NCI-H1436 treated with DMSO at 0.1 percent for 48 hours (cell line): ENCODE data around the gene ATP8B3.

ENCODE experiments used
- DNase-seq: peaks from one replicate; lab custom pipeline; 2025; lab: John Stamatoyannopoulos, UW

Gene ATP8B3

GRCh38 chr19:1850809-1851653 is 39.0 kb upstream of the ATP8B3 start:
- no peak for DNase-seq

DNA sequence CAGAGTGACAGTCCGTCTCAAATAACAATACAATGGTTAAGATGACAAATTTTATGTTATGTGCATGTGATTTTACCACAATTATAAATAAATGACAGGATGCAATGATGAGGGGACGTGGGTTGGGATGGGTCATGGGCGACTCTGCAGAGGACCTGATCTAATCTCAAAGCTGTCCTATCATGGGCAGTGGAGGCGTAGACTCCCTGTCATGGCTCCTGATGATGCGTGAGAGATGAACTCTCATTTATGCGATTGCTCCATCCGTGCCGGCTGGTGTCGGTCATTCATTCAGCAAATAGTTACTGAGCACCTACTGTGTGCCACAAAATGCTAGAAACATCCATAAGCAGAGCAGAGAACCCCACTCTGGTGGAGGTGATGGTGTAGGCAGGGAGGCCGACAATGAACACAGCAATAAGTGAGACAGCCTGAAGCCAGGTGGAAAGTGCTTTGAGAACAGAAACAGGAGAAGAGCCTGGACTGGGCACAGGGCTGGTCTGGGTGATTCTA is 37.9 kb upstream of the ATP8B3 start:
- DNase-seq, result no peak

DNA sequence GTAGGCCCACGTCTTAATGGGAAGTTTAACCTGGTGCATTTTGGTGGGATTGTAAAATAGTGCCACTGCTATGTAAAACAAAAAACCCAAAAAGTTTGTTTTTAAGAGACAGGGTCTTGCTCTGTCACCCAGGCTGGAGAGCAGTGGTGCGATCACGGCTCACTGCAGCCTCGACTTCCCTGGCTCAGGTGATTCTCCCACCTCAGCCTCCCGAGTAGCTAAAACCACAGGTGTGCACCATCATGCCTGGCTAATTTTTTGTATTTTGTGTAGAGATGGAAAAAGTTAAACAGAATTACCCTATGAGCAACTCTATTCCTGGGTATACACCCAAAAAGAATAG is 37.0 kb upstream of the ATP8B3 start:
- no peak for DNase-seq

- peak; percentile 82 for DNase-seq
These were observed 36.5 kb upstream of the ATP8B3 start, which contains the start of gene REXO1 for GRCh38 chr19:1848399-1849131. REXO1 (minus strand) TSS chr19:1848483; CDS start chr19:1848358, 125 bp downstream.

DNA sequence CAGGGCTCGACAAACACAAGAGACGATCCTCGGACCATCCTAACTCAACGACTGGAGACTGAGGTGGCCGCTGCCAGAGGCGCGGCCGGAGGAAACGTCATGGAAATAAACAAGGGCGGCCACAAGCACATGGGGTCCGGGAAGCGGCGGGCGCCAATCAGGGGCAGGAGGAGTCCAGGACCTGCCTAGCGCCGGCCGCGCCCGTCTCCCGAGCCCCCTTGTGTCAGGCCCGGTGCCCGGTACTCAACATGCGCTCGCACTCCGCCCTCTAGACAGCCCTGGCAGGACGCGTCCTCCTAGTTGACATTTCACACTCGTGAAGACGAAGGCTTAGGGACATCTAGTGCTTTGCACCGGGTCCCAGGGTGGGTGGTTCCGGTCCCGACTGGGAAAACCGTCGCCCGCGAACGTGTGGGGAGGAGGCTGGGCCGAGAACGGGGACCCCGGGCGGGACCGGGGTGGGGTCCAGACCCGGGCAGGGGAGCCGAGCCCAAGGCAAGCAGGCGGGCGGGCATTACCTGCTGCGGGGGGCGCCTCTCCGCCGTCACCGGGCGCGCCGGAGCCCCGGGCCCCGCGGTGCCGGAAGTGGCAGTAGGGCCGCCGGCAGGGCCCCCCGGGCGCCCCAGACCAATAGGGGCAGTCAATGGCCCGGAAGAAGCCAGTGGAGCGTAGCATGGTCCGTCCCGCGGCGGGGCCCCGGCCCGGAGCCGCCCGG is 35.8 kb upstream of the ATP8B3 start:
- no peak for DNase-seq

GRCh38 chr19:1847348-1847683 is 35.2 kb upstream of the ATP8B3 start:
- DNase-seq, result no peak

DNA sequence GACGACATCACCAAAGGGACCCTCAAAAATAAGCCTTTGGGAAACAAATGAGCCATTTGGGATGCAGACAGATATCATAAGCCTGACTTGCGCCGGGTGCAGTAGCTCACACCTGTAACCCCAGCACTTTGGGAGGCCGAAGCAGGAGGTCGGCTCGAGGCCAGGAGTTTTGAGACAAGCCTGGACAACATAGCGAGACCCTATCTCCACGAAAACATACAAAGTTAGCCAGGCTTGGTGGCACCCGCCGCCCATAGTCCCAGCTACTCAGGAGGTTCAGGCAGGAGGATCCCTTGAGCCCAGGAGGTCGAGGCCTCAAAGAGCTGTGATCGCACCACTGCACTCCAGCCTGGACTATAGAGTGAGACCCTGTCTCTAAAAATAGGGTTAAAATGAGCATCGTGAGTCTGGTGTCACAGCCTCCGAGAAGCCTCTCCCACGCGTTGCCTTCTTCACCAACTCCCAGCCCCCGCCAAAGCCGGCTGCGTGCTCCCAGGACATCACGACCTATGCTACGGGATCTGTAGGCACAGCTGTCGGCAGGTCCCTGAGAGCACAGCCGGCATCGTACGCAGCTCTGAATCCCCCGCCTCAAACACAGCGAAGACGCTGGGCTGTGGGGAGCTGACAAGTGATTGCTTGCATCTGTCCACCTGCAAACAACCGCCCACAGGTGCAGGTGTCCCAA is 34.6 kb upstream of the ATP8B3 start:
- DNase-seq, result no peak

DNA sequence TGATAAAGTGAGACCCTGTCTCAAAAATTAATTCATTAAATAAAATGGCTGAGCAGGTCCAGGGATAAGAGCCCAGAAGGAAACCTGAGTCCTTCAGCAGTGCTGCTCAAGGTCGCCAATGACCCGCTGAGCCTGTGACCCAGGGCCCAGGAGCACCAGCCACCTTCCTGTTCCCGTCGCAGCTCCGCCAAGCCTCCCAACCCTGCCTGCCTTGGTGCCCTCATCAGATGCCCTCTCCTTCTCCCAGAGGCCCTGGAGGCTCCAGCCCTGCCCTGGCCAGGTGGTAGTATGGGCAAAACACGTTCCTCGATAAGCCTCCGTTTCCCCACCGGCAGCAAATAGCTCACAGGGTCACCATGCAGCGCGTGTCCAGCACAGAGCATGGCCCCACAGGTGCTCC is 33.6 kb upstream of the ATP8B3 start:
- DNase-seq, result no peak

DNA sequence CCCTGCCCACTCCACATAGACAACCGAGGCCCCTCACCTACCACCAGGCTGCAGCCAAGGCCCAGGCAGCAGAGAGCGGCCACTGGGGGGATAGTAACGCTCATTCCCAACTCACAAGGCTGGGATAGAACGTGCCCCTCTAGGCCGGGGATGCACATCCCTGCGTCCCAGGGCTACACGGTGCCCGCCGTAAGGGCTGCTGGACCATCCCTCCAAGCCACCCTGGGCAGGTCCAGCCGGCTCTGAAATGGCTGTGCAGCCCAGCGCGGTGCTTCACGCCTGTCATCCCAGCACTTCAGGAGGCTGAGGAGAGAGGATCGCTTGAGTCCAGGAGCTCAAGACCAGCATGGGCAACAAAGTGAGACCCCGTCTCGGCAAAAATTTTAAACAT is 33.0 kb upstream of the ATP8B3 start:
- no peak for DNase-seq

DNA sequence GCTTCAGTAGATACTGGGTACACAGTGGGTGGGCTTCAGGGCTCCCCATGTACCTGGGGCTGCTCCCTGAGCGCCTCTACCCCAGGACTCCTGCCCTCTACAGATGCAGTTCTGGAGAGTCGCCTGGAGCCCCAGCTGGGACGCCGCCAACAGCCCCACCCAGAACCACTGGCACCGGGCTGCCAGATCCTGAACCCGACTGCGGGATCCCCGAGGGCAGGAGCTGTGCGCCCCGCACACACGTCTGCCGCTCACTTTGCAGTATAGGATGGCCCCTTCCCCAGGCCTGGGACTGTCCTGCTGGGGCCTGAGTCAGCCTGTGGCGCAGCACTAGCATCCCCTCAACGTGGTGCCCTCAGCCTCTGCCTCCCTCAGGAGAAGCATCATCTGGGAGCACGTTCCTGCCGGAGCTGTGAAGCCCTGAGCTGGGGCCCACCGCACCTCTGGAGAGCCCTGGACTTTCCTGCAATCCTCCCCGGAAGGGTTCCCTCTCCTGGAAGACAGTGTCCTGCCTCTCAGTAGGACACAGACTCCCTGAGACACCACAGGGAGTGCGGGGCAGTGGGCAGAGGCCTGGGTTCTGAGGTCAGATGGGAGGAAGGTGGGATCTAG is 32.5 kb upstream of the ATP8B3 start:
- DNase-seq, result no peak

DNA sequence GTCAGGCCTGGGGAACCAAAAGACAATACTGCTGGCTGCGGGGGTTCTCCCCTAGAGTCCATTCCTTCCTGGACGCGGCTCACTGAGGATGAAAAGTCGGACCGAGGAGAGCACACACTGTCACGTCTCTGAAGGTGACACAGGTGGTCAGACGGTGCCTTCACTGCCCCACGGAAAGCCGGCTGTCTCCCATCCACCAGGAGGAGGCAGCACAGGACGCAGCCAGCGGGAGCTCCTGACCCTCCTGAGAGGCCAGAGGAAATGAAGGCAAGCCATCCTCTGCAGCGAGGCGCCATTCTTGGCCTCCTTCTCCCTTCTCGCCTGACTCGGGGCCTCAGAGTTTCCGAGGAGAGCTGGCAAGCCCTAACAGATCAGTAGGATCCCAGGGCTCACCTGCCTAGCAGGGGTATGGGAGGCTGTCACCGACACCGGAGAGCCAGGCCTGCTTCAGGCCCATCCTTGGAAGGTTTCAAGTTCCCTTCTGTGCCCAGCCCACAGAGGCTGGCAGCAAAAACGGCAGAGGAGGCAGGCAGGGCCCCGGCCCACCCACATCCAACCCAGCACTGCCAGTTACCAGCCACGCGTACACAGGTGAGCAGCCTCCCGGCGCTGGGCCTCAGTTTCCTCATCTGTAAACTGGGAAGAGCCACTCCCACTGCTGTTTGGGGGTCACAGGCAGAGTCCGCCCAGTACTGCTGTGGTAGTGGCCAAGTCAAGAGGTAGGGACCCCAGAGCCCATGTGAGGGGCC is 31.7 kb upstream of the ATP8B3 start:
- DNase-seq, result no peak

DNA sequence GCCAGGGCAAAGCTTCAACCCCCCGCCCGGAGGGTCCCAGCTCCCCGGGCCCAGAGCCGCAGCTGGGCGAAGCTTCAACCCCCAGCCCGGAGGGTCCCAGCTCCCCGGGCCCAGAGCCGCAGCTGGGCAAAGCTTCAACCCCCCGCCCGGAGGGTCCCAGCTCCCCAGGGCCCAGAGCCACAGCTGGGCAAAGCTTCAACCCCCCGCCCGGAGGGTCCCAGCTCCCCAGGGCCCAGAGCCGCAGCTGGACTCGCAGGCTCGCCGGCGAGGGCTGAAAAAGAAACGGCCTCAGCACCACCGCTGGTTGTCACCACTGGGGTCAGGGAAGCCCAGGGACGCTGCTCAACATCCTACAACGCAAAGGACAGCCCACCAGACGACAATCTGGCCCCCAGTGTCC is 31.0 kb upstream of the ATP8B3 start:
- DNase-seq, result no peak

DNA sequence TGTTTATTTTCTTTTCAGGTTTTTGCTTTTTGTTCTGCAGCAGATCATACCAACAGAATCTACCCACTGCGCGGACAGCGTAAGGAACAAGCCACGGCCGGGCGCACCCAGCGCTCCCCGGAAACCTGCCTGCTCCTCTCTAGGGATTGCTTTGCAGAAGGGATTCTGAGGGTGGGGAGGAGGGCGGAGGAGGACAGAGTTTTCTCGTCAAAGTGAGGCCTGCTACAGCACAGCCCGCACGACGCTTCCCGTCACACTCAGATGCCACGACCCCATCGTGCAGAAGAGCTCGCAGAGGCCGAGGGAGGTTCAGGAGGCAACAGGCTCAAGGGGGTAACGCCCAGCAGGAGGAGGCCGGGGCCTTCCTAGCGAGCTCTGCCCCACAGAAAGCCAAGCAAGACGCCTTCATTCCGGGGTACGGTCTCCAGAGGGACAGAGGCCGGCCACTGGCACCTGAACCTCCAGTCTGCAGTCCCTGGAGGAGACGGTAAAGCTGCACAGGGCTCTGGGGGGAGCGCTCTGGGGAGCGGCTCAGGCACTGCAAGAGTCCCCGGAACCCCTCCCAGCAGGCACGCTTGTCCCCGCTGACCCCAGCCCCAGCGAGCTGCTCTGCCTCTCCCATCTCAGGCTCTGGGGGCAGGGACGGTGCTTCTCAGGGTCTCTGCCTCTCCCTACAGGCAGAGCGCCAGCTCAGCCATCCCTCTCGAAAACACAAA is 29.3 kb upstream of the ATP8B3 start:
- DNase-seq, result no peak

DNA sequence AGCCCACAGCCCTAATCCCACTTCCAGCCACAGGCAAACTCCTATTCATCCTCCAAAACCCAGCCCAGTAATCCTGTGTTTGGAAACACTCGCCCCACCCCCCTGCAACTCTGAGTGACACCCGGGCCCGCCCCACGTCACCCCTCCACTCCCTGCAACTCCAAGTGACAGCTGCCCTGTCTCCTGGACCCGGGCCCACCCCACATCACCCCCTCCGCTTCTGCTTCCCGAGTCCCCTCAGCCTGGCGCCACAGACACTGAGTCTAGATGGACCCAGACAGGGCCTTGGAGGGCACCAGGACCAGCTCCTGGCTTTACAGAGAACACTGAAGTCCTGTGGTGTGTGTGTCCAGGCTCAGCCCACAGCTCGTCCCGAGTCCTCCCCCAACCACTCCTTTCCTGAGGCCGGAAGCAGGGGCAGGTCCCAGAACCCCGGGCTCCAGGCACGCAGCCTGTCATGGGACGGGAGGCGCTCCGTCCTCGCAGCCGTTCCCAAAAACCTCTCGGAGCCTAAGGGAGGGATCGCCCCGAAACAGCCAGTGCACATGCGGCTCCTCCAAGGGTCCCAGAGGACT is 28.6 kb upstream of the ATP8B3 start:
- DNase-seq, result no peak

DNA sequence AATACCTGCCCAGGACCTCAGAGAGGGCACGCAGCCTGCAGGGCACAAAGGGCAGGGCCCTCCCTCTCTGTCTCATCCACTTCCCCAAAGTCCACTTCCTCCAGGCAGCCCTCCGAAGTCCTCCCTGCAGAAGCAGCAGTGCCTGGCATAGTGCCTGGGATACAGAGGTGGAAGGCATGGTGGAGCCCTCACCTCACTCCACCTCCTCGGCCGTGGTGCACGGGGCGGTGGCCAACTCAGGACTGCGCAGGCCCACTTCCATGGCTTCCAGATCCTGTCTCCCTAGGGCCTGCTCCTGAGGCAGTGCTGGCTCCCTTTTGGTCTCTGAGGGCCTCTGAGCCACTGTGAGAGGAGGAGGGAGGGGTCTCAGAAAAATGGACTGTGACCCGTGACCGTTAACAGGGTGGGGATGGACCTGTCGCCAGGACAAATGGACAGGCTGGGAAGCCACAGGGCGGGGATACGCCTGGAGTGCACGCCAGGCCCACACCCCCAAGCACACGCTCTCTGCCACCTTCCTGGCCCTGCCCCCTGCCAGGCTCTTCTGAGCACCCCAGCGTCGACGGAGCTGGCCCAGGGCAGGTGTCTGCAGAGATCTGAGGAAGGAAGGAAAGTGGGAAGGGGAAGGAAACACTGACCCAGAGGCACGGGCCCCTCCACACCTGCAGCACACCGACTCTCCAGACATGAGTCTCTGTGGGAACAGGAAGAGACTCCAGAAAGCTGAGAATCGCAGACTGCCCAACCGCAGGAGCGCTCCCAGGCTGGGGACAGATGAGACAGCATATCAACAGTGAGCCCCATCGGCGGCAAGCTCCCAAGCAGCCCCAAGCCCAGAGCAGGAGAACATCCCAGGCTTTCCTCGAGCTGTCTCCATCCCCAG is 27.8 kb upstream of the ATP8B3 start:
- no peak for DNase-seq

DNA sequence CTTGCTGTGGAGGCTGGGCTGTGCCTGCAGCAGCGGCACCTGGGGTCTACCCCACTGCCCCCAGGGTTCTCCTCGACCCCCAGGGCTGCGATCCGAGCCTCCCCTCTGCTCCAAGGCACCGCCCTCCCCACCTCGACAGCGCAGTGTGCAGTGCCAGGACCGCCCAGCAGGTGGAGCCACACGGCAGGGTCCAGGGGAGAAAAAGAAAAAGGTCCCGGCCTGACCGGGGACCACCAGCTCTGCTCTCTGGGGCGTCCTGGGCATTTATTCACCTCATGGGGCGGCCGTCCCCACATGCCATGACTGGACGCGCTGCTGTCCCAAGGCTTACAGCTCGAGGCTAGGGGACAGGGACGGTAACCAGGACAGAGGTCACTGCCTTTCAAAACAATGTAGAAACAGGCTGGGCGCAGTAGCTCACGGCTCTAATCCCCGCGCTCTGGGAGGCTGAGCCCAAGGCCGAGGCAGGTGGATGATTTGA is 25.6 kb upstream of the ATP8B3 start:
- DNase-seq, result no peak

- DNase-seq, result no peak
These were observed 25.1 kb upstream of the ATP8B3 start for GRCh38 chr19:1837222-1837565.

GRCh38 chr19:1836458-1837221 is 24.6 kb upstream of the ATP8B3 start:
- no peak for DNase-seq
